ENCODE results near the gene SMCO2.
"Not testable (repeated sequence)": the region's sequence is repeated elsewhere in the genome, so short reads cannot be mapped to it uniquely, and the experiment has no call there.

Gene SMCO2

DNA sequence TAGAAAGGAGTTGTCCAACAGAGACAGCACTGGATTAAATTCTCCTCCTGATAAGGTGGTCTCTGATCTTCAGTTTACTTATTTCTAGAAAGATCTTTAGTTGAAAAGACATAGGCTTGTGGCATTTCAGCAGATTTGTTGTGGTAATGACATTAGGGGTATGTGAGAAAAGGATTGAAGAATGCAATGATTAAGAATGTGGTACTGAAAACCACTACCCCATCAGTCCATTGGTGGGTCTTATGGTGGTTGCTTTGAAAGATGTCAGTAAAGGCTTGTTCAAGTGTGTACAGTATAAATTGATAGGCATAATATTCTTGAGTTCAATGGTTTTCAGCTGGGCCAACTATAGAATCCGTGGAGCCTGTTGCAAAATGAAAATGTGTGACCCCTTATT is 88.2 kb downstream of the SMCO2 start:
- no peak overlapping the region for H3K4me3 ChIP-seq (ENCODE audit: low read depth, low read length)
- TF ChIP-seq, protein P1, sequence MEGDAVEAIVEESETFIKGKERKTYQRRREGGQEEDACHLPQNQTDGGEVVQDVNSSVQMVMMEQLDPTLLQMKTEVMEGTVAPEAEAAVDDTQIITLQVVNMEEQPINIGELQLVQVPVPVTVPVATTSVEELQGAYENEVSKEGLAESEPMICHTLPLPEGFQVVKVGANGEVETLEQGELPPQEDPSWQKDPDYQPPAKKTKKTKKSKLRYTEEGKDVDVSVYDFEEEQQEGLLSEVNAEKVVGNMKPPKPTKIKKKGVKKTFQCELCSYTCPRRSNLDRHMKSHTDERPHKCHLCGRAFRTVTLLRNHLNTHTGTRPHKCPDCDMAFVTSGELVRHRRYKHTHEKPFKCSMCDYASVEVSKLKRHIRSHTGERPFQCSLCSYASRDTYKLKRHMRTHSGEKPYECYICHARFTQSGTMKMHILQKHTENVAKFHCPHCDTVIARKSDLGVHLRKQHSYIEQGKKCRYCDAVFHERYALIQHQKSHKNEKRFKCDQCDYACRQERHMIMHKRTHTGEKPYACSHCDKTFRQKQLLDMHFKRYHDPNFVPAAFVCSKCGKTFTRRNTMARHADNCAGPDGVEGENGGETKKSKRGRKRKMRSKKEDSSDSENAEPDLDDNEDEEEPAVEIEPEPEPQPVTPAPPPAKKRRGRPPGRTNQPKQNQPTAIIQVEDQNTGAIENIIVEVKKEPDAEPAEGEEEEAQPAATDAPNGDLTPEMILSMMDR (IDR thresholded peaks at IDR 0.05; ENCODE audit: control insufficient read depth, extremely low read depth, insufficient read depth) = no peak

DNA sequence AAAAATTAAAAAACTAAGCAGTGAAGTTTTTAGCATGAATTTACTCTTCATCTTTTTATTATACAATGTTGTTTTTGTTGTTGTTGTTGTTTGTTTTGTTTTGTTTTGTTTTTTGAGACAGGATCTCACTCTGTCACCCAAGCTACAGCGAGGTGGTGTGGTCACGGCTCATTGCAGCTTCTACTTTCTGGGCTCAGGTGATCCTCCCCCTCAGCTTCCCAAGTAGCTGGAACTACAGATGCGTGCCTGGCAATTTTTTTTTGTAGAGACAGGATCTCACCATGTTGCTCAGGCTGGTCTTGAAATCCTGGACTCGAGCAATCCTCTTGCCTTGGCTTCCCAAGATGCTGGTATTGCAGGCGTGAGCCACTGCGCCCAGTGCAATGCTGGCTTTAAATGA is 88.8 kb downstream of the SMCO2 start:
- no peak overlapping the region for H3K4me3 ChIP-seq (ENCODE audit: low read depth, low read length)
- DNase-seq (ENCODE audit: low read depth) = no peak
- TF ChIP-seq, protein P1 (IDR thresholded peaks at IDR 0.05; ENCODE audit: control insufficient read depth, extremely low read depth, insufficient read depth) = no peak

More for the DNA sequence above, 88.2 kb downstream of the SMCO2 start:
- no peak for DNase-seq (ENCODE audit: low read depth)

DNA sequence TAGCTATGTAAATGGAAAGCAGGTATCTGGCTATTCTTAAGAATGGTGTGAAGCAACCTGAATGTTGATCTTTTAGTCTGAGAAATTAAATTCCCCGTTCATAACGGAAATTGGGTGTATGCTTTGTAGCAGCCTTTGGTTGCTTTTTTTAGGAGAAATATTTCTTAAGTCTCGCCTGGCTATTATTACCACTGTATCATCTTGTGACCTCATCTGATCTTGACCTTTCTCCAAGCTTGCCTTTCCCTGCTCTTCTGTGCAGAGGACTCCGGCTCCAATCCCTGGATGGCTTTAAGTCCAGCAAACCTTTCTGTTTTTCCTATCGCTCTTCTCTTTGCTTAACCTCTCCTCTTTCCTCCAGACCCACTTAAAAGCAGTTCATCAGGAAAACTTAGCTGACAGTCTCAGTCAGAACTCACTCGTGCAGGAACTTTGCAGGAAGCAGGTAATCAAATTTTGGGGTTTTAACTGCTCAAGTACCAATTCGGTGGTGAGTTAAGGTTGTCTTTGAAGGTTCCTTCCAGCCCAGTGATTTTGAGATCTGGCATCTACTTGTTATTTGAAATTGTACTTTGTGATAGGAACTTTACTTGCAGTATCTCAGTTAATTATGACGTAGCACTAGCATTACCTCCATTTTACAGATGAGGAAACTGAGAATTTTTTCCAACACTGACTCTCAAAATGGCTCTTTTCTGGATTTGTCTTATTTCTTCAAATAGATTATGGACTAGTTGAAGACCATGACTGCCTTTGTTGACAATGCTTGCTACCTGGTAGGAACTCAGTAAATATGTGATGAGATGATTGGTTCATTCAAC is 91.5 kb downstream of the SMCO2 start:
- DNase-seq (ENCODE audit: low read depth) = no peak
- TF ChIP-seq, protein P1 (IDR thresholded peaks at IDR 0.05; ENCODE audit: control insufficient read depth, extremely low read depth, insufficient read depth) = no peak
- H3K4me3 ChIP-seq (ENCODE audit: low read depth, low read length) = no peak overlapping the region

DNA sequence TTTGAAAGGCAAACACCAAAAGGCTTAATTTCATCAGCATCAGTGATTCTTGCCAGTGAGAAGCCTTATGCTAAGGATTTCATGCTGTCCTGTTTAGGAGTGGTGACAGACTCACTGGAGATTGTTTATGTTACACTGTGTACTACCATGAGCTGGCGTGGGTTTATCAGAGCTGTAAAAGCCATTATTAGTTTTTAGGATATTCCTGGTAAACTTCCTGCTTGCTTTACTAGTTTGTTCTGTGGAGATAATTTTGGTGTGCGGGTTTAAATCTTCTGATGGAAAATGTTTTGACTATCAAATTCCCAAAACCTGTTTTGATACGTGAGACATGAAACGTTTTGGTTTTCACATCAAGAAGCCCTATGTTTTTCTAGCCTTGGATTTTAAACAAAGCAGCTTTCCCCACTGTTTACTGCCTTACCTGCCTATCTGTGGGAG is 92.7 kb downstream of the SMCO2 start:
- peak; percentile 94 for DNase-seq (ENCODE audit: low read depth)
- TF ChIP-seq, protein P1 (IDR thresholded peaks at IDR 0.05; ENCODE audit: control insufficient read depth, extremely low read depth, insufficient read depth) = no peak
- no peak overlapping the region for H3K4me3 ChIP-seq (ENCODE audit: low read depth, low read length)

DNA sequence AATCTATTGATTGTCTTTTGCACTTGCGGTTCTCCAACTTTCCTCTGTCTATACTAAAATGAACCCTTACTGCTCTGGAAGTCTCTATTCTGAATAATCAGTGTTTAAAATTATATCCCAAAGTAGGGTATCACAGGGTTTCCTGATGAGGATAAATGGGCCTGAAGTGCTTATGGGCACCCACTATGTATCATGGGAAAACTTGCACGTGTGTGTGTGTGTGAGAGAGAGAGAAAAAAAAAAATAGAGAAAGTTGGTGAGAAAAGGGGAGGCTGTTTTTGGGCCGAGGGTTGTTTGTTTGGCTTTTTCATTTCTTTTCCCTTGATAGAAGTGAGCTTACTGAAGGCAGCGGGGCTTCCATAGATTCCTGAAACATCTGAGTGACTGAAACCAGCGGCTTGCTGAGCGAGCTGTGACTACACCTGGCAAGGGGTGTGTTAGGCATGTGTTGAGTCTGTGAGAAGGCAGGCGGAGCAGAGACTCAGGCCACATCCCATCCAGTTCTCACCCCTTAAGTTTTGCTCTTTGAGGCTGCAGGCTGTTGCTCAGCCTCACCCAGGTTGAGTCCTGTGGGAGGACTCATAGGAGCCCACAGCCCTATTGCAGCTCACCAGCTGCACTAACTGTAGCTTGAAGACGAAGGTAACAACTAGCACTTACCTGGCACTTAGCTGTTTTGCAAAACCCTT is 94.6 kb downstream of the SMCO2 start:
- TF ChIP-seq, protein P1 (IDR thresholded peaks at IDR 0.05; ENCODE audit: control insufficient read depth, extremely low read depth, insufficient read depth) = no peak
- DNase-seq (ENCODE audit: low read depth) = no peak
- no peak overlapping the region for H3K4me3 ChIP-seq (ENCODE audit: low read depth, low read length)

DNA sequence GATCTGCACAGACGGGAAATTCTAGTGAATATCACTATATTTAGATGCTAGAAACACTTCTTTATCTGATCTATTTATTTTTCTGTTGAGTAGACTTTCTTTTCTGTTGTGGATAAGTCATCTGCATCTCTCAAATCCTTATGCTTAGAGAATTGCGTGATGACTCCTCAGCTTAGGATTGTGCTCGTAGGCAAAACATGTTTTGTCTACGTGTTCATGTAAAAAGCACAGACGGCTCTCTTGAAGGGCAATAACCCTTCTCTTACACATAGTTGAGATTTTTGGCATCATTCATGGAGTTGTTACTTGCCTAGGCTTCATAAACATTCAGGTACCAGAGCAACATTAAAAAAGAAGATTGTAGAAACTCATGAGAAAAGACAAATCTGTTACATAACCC is 96.1 kb downstream of the SMCO2 start:
- H3K4me3 ChIP-seq (ENCODE audit: low read depth, low read length) = no peak overlapping the region
- no peak for DNase-seq (ENCODE audit: low read depth)
- TF ChIP-seq, protein P1 (IDR thresholded peaks at IDR 0.05; ENCODE audit: control insufficient read depth, extremely low read depth, insufficient read depth) = no peak

DNA sequence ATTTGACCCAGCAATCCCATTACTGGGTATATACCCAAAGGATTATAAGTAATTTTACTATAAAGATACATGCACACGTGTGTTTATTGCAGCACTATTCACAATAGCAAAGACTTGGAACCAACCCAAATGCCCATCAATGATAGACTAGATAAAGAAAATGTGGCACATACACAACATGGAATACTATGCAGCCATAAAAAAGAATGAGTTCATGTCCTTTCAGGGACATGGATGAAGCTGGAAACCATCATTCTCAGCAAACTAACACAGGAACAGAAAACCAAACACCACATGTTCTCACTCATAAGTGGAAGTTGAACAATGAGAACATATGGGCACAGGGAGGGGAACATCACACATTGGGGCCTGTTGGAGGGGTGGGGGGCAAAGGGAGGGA is 98.3 kb downstream of the SMCO2 start:
- DNase-seq (ENCODE audit: low read depth); H3K4me3 ChIP-seq (ENCODE audit: low read depth, low read length): not testable (repeated sequence)

Data from LNCaP clone FGC (cell line).